Body of pancreas (tissue), 4 donors: ENCODE data around the gene SLC38A10.

Source experiments
- CTCF ChIP-seq, 7 experiments: fragments of 450-650 bp in 4 of 7; fragments of 200-600 bp in 3 of 7; sonication (generic) in 3 of 7; IDR thresholded peaks; one replicate each; pipeline ENCODE4 v1.5.1; 2016 to 2019; ENCODE audit warnings: antibody characterized with exemption in 7 of 7
- POLR2A ChIP-seq, 3 donors: fragments of 450-650 bp; IDR thresholded peaks; one replicate each; pipeline ENCODE4 v1.6.1; 2016; ENCODE audit warnings: antibody characterized with exemption in 3 of 3, mild to moderate bottlenecking in 2 of 3

GRCh38 chr17:81264640-81265039 lies 30.5 kb downstream of the SLC38A10 start:
- TF ChIP-seq CTCF (IDR thresholded peaks at IDR 0.05) (no peak), POLR2A (IDR thresholded peaks at IDR 0.05) (no peak)
